ENCODE measurements around the gene SLC25A19.
"Not testable (repeated sequence)": the region's sequence is repeated elsewhere in the genome, so short reads cannot be mapped to it uniquely, and the experiment has no call there.

The SLC25A19 gene

GRCh38 chr17:75266316-75267152 lies 22.7 kb downstream of the SLC25A19 start:
- no peak for DNase-seq

- DNase-seq = no peak
These were observed 23.5 kb downstream of the SLC25A19 start for GRCh38 chr17:75265614-75266315.

GRCh38 chr17:75263055-75263454 lies 26.2 kb downstream of the SLC25A19 start:
- no peak for DNase-seq

GRCh38 chr17:75262112-75262606 lies 27.1 kb downstream of the SLC25A19 start:
- DNase-seq = no peak

- DNase-seq = peak; percentile 91
These were observed 27.7 kb downstream of the SLC25A19 start, which contains the start of the genes GGA3 and MRPS7 for GRCh38 chr17:75261336-75262111. GGA3 (minus strand) TSS chr17:75261606; CDS start chr17:75261587, 19 bp downstream. MRPS7 (plus strand) TSS chr17:75261879; CDS start chr17:75261901, 22 bp downstream.

- DNase-seq = no peak
These were observed 28.4 kb downstream of the SLC25A19 start for GRCh38 chr17:75260641-75261335.

GRCh38 chr17:75257228-75257627 lies 32.0 kb downstream of the SLC25A19 start:
- not testable (repeated sequence) for DNase-seq

GRCh38 chr17:75255954-75256698 lies 33.1 kb downstream of the SLC25A19 start:
- DNase-seq = not testable (repeated sequence)

GRCh38 chr17:75252039-75252816 lies 37.0 kb downstream of the SLC25A19 start:
- no peak for DNase-seq

GRCh38 chr17:75250009-75250471 lies 39.2 kb downstream of the SLC25A19 start:
- peak; percentile 79 for DNase-seq

GRCh38 chr17:75249564-75249963 lies 39.7 kb downstream of the SLC25A19 start:
- DNase-seq = no peak

- DNase-seq = no peak
These were observed 42.8 kb downstream of the SLC25A19 start for GRCh38 chr17:75246404-75246803.

- DNase-seq = no peak
These were observed 44.2 kb downstream of the SLC25A19 start for GRCh38 chr17:75245011-75245410.

- DNase-seq = no peak
These were observed 44.9 kb downstream of the SLC25A19 start for GRCh38 chr17:75244133-75244866.

- no peak for DNase-seq
These were observed 46.7 kb downstream of the SLC25A19 start for GRCh38 chr17:75242461-75243042.

GRCh38 chr17:75241996-75242460 lies 47.2 kb downstream of the SLC25A19 start:
- no peak for DNase-seq

GRCh38 chr17:75241502-75241901 lies 47.7 kb downstream of the SLC25A19 start:
- no peak for DNase-seq

- no peak for DNase-seq
These were observed 48.1 kb downstream of the SLC25A19 start for GRCh38 chr17:75241143-75241430.

GRCh38 chr17:75240394-75241142 lies 48.7 kb downstream of the SLC25A19 start:
- DNase-seq = peak; percentile 21

Measured in NCI-H2171 treated with DMSO at 0.1 percent for 48 hours (cell line).